BE2C (cell line): ENCODE data around the gene OTUD7B.

Experiments used
- DNase-seq: peaks from one replicate; pipeline ENCODE4 v3.0.0-alpha.2; 2020
- H3K27me3 ChIP-seq: fragments of 250-450 bp; sonication (Bioruptor Pico); 2 replicates; pipeline ENCODE4 v1.5.1; 2020; ENCODE audit warnings: mild to moderate bottlenecking
- H3K36me3 ChIP-seq: fragments of 250-450 bp; sonication (Bioruptor Pico); 2 replicates; pipeline ENCODE4 v1.5.1; 2020; ENCODE audit warnings: mild to moderate bottlenecking
- H3K4me1 ChIP-seq: fragments of 250-450 bp; sonication (Bioruptor Pico); 2 replicates; pipeline ENCODE4 v1.5.1; 2020
- H3K4me3 ChIP-seq: 2 replicates; pipeline ENCODE4 v1.5.1; 2011; ENCODE audit warnings: low read depth, low read length
- H3K9me3 ChIP-seq: fragments of 250-450 bp; sonication (Bioruptor Pico); 2 replicates; pipeline ENCODE4 v1.5.1; 2020
- CTCF ChIP-seq: IDR thresholded peaks from 2 replicates; pipeline ENCODE4 v1.5.1; 2012; ENCODE audit warnings: mild to moderate bottlenecking, low read depth, low read length

The OTUD7B gene

GRCh38 chr1:149997585-149998262 is 12.8 kb downstream of the OTUD7B start:
- no peak for DNase-seq
- Histone ChIP-seq H3K27me3 (no peaks in the 10 kb centered on the region), H3K9me3 (no peaks in the 10 kb centered on the region), H3K4me1 (peaks cover 5% of the 10 kb centered on the region; the same call in 1 of the 2 replicates), H3K36me3 (peaks cover 13% of the 10 kb centered on the region), H3K4me3 (no peak overlapping the region)
- no peak for TF ChIP-seq CTCF

GRCh38 chr1:149995927-149996326 is 14.6 kb downstream of the OTUD7B start:
- Histone ChIP-seq H3K4me3 (no peak overlapping the region), H3K9me3 (no peaks in the 10 kb centered on the region), H3K36me3 (peaks cover 11% of the 10 kb centered on the region), H3K4me1 (peaks cover 5% of the 10 kb centered on the region; the same call in 1 of the 2 replicates), H3K27me3 (no peaks in the 10 kb centered on the region)
- no peak for TF ChIP-seq CTCF
- no peak for DNase-seq

- H3K27me3 ChIP-seq: no peaks in the 10 kb centered on the region
- peaks cover 5% of the 10 kb centered on the region; the same call in 1 of the 2 replicates for H3K4me1 ChIP-seq
- no peak for DNase-seq
- no peak overlapping the region for H3K4me3 ChIP-seq
- H3K36me3 ChIP-seq: peaks cover 11% of the 10 kb centered on the region
- no peaks in the 10 kb centered on the region for H3K9me3 ChIP-seq
- TF ChIP-seq CTCF: no peak
Measured at GRCh38 chr1:149993764-149994163, 16.8 kb downstream of the OTUD7B start.

- Histone ChIP-seq H3K27me3 (no peaks in the 10 kb centered on the region), H3K4me1 (peaks cover 5% of the 10 kb centered on the region; the same call in 1 of the 2 replicates), H3K9me3 (no peaks in the 10 kb centered on the region), H3K36me3 (peaks cover 11% of the 10 kb centered on the region), H3K4me3 (no peak overlapping the region)
- no peak for TF ChIP-seq CTCF
- DNase-seq: no peak
Measured at GRCh38 chr1:149993181-149993580, 17.3 kb downstream of the OTUD7B start.

- Histone ChIP-seq H3K27me3 (no peaks in the 10 kb centered on the region), H3K36me3 (no peaks in the 10 kb centered on the region), H3K4me1 (no peaks in the 10 kb centered on the region), H3K9me3 (no peaks in the 10 kb centered on the region), H3K4me3 (no peak overlapping the region)
- no peak for DNase-seq
- TF ChIP-seq CTCF: no peak
Measured at GRCh38 chr1:149987297-149987595, 23.3 kb downstream of the OTUD7B start.

GRCh38 chr1:149986486-149987296 is 23.8 kb downstream of the OTUD7B start:
- no peak for TF ChIP-seq CTCF
- Histone ChIP-seq H3K9me3 (no peaks in the 10 kb centered on the region), H3K4me3 (no peak overlapping the region), H3K27me3 (no peaks in the 10 kb centered on the region), H3K4me1 (no peaks in the 10 kb centered on the region), H3K36me3 (no peaks in the 10 kb centered on the region)
- DNase-seq: no peak
